ENCODE measurements around the gene SH3RF3. TPM values are rescaled to one million over a fixed set of nuclear protein-coding genes. Genes with fewer than 3 reads are reported as not detected.

Gene SH3RF3
- total RNA-seq, 4 donors from 2014 or later, result 2.4 to 5.5 (median 2.9) TPM

DNA sequence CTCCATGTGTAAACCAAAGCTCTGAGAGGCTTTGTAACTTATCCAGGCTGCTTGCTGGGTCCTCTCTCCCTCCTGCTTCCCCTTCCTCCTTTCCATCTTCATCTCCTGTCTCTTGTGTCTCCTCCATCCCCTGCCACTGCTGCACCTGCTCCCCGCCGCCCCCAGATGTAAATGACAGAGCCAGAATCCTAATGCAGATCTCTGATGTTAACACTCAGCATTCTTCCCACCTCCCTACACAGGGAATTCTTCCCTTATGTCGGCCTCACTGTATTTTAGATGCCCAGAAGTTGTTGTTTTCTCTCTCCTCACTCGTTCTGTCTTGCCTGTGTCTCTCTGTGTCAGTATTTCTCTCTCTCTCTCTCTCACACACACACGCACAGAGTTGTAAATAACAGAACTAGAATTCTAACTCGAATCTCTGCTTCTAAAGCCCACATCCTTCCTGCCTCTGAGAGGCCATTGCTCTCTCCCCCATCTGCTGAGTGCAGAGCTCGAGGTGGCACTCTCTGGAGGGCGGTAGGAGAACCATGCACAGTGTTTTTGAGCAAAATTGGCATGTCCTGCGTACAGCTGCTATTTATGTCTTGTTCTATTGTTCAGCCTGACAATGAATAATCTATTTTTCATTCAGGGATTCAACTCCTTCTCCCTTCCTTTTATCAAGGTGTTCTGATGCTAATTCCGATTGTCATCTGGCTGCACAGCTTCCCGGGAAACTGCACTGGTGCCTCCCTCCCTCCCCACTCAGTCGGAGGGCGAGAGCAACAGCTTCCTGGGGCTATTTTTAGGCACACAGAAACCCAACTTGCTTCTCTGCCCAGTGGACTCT, 219.9 kb downstream of the SH3RF3 start:
- Histone ChIP-seq H3K36me3 (no peaks in the 10 kb centered on the region), H3K27me3 (no peaks in the 10 kb centered on the region), H3K4me1 (peaks cover 18 to 48% (median 32%) of the 10 kb centered on the region in 3 donors), H3K4me3 (no peak overlapping the region), H3K9me3 (no peaks in the 10 kb centered on the region), H3K27ac (peak overlapping the region in 1 of 4 donors; percentile 14)
- 52 to 62% methylated on average over 13 of the region's 13 CpGs for WGBS, 2 donors
- TF ChIP-seq, protein P1, sequence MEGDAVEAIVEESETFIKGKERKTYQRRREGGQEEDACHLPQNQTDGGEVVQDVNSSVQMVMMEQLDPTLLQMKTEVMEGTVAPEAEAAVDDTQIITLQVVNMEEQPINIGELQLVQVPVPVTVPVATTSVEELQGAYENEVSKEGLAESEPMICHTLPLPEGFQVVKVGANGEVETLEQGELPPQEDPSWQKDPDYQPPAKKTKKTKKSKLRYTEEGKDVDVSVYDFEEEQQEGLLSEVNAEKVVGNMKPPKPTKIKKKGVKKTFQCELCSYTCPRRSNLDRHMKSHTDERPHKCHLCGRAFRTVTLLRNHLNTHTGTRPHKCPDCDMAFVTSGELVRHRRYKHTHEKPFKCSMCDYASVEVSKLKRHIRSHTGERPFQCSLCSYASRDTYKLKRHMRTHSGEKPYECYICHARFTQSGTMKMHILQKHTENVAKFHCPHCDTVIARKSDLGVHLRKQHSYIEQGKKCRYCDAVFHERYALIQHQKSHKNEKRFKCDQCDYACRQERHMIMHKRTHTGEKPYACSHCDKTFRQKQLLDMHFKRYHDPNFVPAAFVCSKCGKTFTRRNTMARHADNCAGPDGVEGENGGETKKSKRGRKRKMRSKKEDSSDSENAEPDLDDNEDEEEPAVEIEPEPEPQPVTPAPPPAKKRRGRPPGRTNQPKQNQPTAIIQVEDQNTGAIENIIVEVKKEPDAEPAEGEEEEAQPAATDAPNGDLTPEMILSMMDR (IDR thresholded peaks at IDR 0.05), result no peak
- TF ChIP-seq POLR2A (IDR thresholded peaks at IDR 0.05), result no peak
- intact Hi-C loops (cut with DNase I), result no loop called here
- no peak for DNase-seq

DNA sequence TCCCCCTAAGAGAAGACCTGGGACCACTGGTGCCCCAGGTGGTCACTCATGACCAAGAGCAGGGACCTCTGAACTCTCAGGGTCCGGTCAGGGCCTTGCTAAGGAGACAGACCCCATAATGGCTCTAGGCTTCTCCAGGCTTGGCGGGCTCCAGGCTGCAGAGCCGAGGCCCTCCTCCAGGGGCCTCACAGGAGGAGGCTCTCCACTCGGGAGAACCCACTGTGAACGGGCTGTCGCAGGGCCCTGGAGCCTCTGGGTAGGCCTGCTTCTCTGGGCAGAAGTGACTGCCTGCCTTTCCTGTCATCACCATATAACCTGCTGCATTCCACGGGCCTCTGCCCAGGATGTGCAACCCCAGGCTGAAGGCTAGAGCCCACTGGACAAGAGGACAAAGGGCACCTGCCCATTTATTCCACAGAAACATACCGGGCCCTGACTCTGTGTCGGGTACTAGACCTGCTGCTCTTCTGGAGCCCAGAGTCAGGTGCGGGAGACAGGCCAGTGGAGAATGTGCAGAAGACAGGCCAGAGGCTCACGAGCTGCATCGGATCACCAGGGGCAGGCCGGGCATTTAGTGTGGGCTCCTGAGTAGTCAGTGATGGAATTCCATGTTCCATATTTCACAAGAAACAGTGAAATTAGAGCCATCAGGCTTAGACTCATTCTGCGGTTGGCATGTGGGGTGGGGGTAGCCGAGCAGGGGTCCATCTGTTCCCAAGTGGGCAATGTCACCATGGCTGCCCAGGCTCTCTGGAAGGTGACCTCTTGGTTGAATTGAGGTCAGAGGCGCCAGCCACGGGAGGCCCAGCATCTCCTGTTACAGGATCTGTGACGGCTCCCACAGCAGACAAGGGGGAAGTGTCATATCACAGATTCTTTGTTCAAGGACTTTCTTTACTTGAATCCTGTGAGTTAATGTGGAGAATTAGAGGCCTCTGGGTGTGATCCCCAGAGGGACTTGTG, 220.8 kb downstream of the SH3RF3 start:
- H3K36me3 ChIP-seq, result no peaks in the 10 kb centered on the region
- H3K4me3 ChIP-seq, result no peak overlapping the region
- intact Hi-C loops (cut with DNase I), result no loop called here
- peak overlapping the region in 1 of 4 donors; percentile 31 for H3K27ac ChIP-seq
- no peaks in the 10 kb centered on the region for H3K9me3 ChIP-seq
- H3K4me1 ChIP-seq, result peaks cover 18 to 48% (median 32%) of the 10 kb centered on the region in 3 donors
- no peak for DNase-seq
- 79 to 82% methylated on average over 10 of the region's 18 CpGs for WGBS, 2 donors
- H3K27me3 ChIP-seq, result no peaks in the 10 kb centered on the region
- no peak for TF ChIP-seq POLR2A (IDR thresholded peaks at IDR 0.05)
- TF ChIP-seq, protein P1 (IDR thresholded peaks at IDR 0.05), result no peak

DNA sequence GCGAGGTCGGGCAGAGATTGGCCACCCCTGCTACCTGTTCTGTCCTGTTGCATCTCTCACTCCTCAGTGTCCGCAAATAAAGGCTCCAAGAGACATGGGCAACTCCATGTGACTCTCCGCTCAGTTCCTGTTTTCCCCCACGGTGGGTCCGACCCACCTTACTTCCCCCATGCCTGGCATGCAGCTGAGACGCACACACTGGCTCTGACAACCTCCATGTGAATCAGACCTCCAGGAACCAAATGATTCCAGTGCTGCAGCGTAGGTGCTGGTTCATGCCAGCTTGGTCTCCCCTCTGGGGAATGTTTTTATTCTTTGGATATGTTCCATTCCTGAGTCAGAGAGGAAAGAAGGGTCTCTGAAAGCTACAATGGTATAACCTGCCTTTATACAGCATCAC, 221.5 kb downstream of the SH3RF3 start:
- Histone ChIP-seq H3K27me3 (no peaks in the 10 kb centered on the region), H3K36me3 (no peaks in the 10 kb centered on the region), H3K4me3 (no peak overlapping the region), H3K9me3 (no peaks in the 10 kb centered on the region), H3K4me1 (peaks cover 18 to 48% (median 32%) of the 10 kb centered on the region in 3 donors), H3K27ac (peak overlapping the region in 2 of 4 donors; percentile 9 to 10)
- no peak for DNase-seq
- 60 to 71% methylated on average over 8 of the region's 8 CpGs for WGBS, 2 donors
- no peak for TF ChIP-seq POLR2A (IDR thresholded peaks at IDR 0.05)
- TF ChIP-seq, protein P1 (IDR thresholded peaks at IDR 0.05), result no peak
- intact Hi-C loops (cut with DNase I), result no loop called here

DNA sequence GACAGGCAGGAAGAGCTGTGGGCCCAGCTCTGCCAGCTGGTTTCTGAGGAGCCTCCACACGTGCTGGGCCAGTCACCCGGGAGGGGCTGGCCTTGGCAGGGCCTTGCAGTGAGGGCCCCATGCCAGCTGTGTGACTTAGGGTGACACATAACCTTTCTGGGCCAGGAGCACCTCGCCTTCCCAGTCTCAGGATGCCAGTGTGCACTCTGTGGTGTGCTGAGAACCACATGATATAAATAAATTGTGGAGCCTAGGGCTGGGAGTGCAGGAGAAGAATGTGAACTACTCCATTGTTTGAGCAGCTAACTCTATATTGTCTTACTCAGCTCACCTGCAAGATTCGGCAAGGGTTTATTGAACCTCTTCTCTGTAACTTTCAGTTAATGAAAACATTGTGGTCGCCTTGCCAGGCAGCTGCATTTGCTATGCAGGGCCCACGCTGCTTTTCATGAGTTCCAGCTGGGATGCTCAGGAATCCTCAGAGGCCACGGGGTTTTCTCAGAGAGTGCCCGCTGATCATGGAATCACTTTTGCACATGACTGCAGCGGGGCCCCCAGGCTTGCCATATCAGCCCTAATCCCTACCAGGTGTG, 222.3 kb downstream of the SH3RF3 start:
- no peak overlapping the region for H3K4me3 ChIP-seq
- 40 to 48% methylated on average over 7 to 8 of the region's 9 CpGs for WGBS, 2 donors
- no peak for DNase-seq
- intact Hi-C loops (cut with DNase I), result no loop called here
- H3K4me1 ChIP-seq, result peaks cover 18 to 48% (median 32%) of the 10 kb centered on the region in 3 donors
- no peak for TF ChIP-seq POLR2A (IDR thresholded peaks at IDR 0.05)
- TF ChIP-seq, protein P1 (IDR thresholded peaks at IDR 0.05), result no peak
- no peaks in the 10 kb centered on the region for H3K27me3 ChIP-seq
- no peaks in the 10 kb centered on the region for H3K9me3 ChIP-seq
- peak overlapping the region in 1 of 4 donors; percentile 9 for H3K27ac ChIP-seq
- no peaks in the 10 kb centered on the region for H3K36me3 ChIP-seq
